ENCODE measurements around the gene MARVELD3. TPM values are rescaled to one million over a fixed set of nuclear protein-coding genes. Genes with fewer than 3 reads are reported as not detected.
A peak's percentile ranks its signal among the peaks of the same experiment; 100 is the strongest.

The MARVELD3 gene
- total RNA-seq, 1 experiment from 2014 or later, result 51.7 TPM

- peaks cover 3% of the 10 kb centered on the region for H3K27me3 Mint-ChIP-seq (ENCODE audit: insufficient read depth, unreplicated experiment)
- Histone ChIP-seq H3K36me3 (ENCODE audit: control insufficient read depth, insufficient read depth, low read length) (no peaks in the 10 kb centered on the region), H3K4me1 (no peaks in the 10 kb centered on the region), H3K27me3 (replicated peaks; ENCODE audit: control insufficient read depth, insufficient read depth, low read length) (no peaks in the 10 kb centered on the region), H3K9me3 (no peaks in the 10 kb centered on the region), H3K4me3 (ENCODE audit: low read depth, low read length) (no peak overlapping the region)
- no peak overlapping the region for H3K4me3 Mint-ChIP-seq (ENCODE audit: unreplicated experiment)
- H3K27ac Mint-ChIP-seq (ENCODE audit: unreplicated experiment), result no peak overlapping the region
- DNase-seq, result no peak
- POLR2A ChIA-PET, result no interaction called here
- H3K36me3 Mint-ChIP-seq (ENCODE audit: insufficient read depth, unreplicated experiment), result no peaks in the 10 kb centered on the region
- BruUV-seq (replicated peaks), result no TSS peak
- peaks cover 9% of the 10 kb centered on the region for H3K9me3 Mint-ChIP-seq (ENCODE audit: unreplicated experiment)
- CTCF ChIA-PET, result no interaction called here
- TF ChIP-seq CTCF (IDR thresholded peaks at IDR 0.05; ENCODE audit: insufficient read depth in 1 of 2, low read depth in 1 of 2, low read length in 1 of 2, severe bottlenecking in 1 of 2, unreplicated experiment in 1 of 2), result no peak
- intact Hi-C loops (cut with micrococcal nuclease; ENCODE audit: unreplicated experiment), result no loop called here
- peaks cover 9% of the 10 kb centered on the region for H3K4me1 Mint-ChIP-seq (ENCODE audit: low read depth, unreplicated experiment)
Measured at GRCh38 chr16:71590584-71590983, 35.4 kb upstream of the MARVELD3 start.

DNA sequence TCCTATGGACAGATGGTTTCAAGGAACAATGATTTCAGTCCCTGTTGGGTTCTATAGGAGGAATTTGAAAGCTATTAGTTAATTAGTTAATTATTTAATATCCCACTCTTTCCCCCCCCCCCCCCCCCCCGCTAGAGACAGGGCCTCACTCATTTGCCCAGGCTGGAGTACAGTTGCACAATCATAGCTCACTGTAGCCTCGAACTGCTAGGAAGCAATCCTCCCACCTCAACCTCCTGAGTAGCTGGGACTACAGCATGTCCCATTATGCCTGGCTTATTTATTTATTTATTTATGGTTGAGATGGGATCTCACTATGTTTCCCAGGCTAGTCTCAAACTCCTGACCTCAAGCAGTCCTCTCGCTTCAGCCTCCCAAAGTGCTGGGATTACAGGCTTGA lies 34.1 kb upstream of the MARVELD3 start:
- ChIA-PET CTCF (no interaction called here), POLR2A (no interaction called here)
- no peak overlapping the region for H3K27ac Mint-ChIP-seq (ENCODE audit: unreplicated experiment)
- Histone ChIP-seq H3K4me3 (ENCODE audit: low read depth, low read length) (no peak overlapping the region), H3K9me3 (no peaks in the 10 kb centered on the region; the same call in 1 of the 2 replicates), H3K36me3 (ENCODE audit: control insufficient read depth, insufficient read depth, low read length) (no peaks in the 10 kb centered on the region), H3K27me3 (replicated peaks; ENCODE audit: control insufficient read depth, insufficient read depth, low read length) (no peaks in the 10 kb centered on the region), H3K4me1 (no peaks in the 10 kb centered on the region)
- H3K27me3 Mint-ChIP-seq (ENCODE audit: insufficient read depth, unreplicated experiment), result no peaks in the 10 kb centered on the region
- BruUV-seq (replicated peaks), result no TSS peak
- H3K36me3 Mint-ChIP-seq (ENCODE audit: insufficient read depth, unreplicated experiment), result no peaks in the 10 kb centered on the region
- TF ChIP-seq CTCF (IDR thresholded peaks at IDR 0.05; ENCODE audit: insufficient read depth in 1 of 2, low read depth in 1 of 2, low read length in 1 of 2, severe bottlenecking in 1 of 2, unreplicated experiment in 1 of 2), result no peak
- DNase-seq, result no peak
- intact Hi-C loops (cut with micrococcal nuclease; ENCODE audit: unreplicated experiment), result no loop called here
- peaks cover 17% of the 10 kb centered on the region for H3K9me3 Mint-ChIP-seq (ENCODE audit: unreplicated experiment)
- H3K4me1 Mint-ChIP-seq (ENCODE audit: low read depth, unreplicated experiment), result peaks cover 9% of the 10 kb centered on the region
- no peak overlapping the region for H3K4me3 Mint-ChIP-seq (ENCODE audit: unreplicated experiment)

DNA sequence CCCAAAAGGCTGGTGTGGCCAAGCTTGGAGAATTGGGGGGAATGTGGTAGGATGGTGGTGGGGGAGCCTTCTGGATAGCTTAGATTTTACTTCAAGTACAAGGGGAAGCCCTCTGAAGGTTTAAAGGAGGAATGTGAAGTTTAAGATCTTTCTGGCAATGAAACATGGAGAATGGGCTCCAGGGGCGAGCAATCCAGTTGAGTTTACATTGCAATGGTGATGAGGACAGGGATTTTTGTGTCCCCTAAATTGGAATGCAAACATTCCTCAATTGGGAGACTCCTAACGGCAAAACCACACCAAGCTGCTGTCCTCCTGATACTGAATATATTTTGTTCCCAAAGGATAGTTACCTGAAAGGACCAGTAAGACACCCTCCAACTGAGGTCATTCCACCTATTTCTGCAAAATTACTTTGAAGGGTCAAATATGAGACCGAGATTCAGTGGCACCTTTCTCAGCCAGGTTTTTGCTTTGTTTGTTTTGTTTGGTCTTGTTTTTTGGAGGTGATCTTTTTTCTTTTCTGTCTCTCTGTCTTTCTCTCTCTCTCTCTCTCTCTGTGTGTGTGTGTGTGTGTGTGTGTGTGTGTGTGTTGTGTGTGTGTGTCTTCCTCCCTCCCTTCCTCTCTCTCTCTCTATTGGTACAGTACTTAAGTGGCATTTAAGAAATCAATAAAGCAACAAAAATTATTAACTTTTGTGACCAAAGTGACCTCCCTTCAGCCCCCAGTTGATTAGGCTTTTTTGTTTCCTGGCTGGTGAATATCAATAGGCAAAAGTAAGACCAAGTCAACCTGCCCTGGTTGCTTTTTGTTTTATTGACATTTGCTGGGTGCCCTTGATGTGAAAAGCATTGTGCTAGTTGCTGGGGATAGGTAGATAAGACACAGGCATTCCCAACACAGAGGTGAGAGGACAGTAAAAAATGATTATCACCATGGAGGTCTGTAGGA lies 32.7 kb upstream of the MARVELD3 start:
- H3K36me3 ChIP-seq (ENCODE audit: control insufficient read depth, insufficient read depth, low read length), result no peaks in the 10 kb centered on the region
- peaks cover 20% of the 10 kb centered on the region for H3K4me1 Mint-ChIP-seq (ENCODE audit: low read depth, unreplicated experiment)
- intact Hi-C loops (cut with micrococcal nuclease; ENCODE audit: unreplicated experiment), result no loop called here
- no peaks in the 10 kb centered on the region for H3K27me3 ChIP-seq (replicated peaks; ENCODE audit: control insufficient read depth, insufficient read depth, low read length)
- H3K9me3 ChIP-seq, result no peaks in the 10 kb centered on the region; the same call in 1 of the 2 replicates
- peak overlapping the region; percentile 51 for H3K27ac Mint-ChIP-seq (ENCODE audit: unreplicated experiment)
- H3K27me3 Mint-ChIP-seq (ENCODE audit: insufficient read depth, unreplicated experiment), result no peaks in the 10 kb centered on the region
- ChIA-PET CTCF (interaction anchor here (1.7 kb wide), 1 partner anchor 29 kb away, joined by 5 read pairs; no protein-coding TSS in a partner anchor), POLR2A (no interaction called here)
- no peak overlapping the region for H3K4me3 Mint-ChIP-seq (ENCODE audit: unreplicated experiment)
- H3K36me3 Mint-ChIP-seq (ENCODE audit: insufficient read depth, unreplicated experiment), result no peaks in the 10 kb centered on the region
- no peak for DNase-seq
- peaks cover 2% of the 10 kb centered on the region for H3K4me1 ChIP-seq
- no peak for TF ChIP-seq CTCF (IDR thresholded peaks at IDR 0.05; ENCODE audit: insufficient read depth in 1 of 2, low read depth in 1 of 2, low read length in 1 of 2, severe bottlenecking in 1 of 2, unreplicated experiment in 1 of 2)
- peaks cover 17% of the 10 kb centered on the region for H3K9me3 Mint-ChIP-seq (ENCODE audit: unreplicated experiment)
- no peak overlapping the region for H3K4me3 ChIP-seq (ENCODE audit: low read depth, low read length)
- BruUV-seq (replicated peaks), result no TSS peak

Measured in Caco-2 (cell line).